H9 (cell line): Measurements from ENCODE around the gene FYN. TPM values are rescaled to one million over a fixed set of nuclear protein-coding genes. Genes with fewer than 3 reads are reported as not detected.
A peak's percentile ranks its signal among the peaks of the same experiment; 100 is the strongest.

ENCODE experiments used
- DNase-seq: peaks from one replicate; pipeline ENCODE4 v3.0.0-alpha.2; 2017
- H2AFZ ChIP-seq: one replicate; pipeline ENCODE4 v1.6.1; 2013; ENCODE audit warnings: mild to moderate bottlenecking, low read length, control low read depth, moderate library complexity
- H2AK5ac ChIP-seq: 2 replicates; pipeline ENCODE4 v1.6.1; 2013; ENCODE audit warnings: low read length, control low read depth, mixed read lengths; ENCODE audit not compliant: insufficient read length
- H2BK120ac ChIP-seq: one replicate; pipeline ENCODE4 v1.6.1; 2013; ENCODE audit warnings: low read depth, mild to moderate bottlenecking, low read length, control low read depth, inconsistent platforms; ENCODE audit not compliant: poor library complexity, severe bottlenecking
- H2BK12ac ChIP-seq: 2 replicates; pipeline ENCODE4 v1.6.1; 2013; ENCODE audit warnings: low read length, control low read depth, mixed read lengths, low read depth; ENCODE audit not compliant: insufficient read length
- H2BK15ac ChIP-seq: 2 replicates; pipeline ENCODE4 v1.6.1; 2013; ENCODE audit warnings: low read depth, low read length, control low read depth
- H2BK20ac ChIP-seq: one replicate; pipeline ENCODE4 v1.6.1; 2013; ENCODE audit warnings: low read depth, mild to moderate bottlenecking, low read length, control low read depth, inconsistent platforms; ENCODE audit not compliant: poor library complexity, severe bottlenecking
- H2BK5ac ChIP-seq: 2 replicates; pipeline ENCODE4 v1.6.1; 2013; ENCODE audit warnings: low read length, control low read depth, mixed read lengths; ENCODE audit not compliant: insufficient read length
- H3K14ac ChIP-seq: 2 replicates; pipeline ENCODE4 v1.6.1; 2013; ENCODE audit warnings: low read length, control low read depth; ENCODE audit not compliant: insufficient read depth
- H3K18ac ChIP-seq: 2 replicates; pipeline ENCODE4 v1.6.1; 2013; ENCODE audit warnings: low read depth, mild to moderate bottlenecking, mixed read lengths, low read length, control low read depth; ENCODE audit not compliant: insufficient read length
- H3K23ac ChIP-seq: 2 replicates; pipeline ENCODE4 v1.6.1; 2013; ENCODE audit warnings: low read length, control low read depth, mixed read lengths, low read depth; ENCODE audit not compliant: insufficient read length
- H3K23me2 ChIP-seq: 2 replicates; pipeline ENCODE4 v1.6.1; 2013; ENCODE audit warnings: low read depth, mild to moderate bottlenecking, mixed read lengths, low read length, control low read depth; ENCODE audit not compliant: insufficient read length, poor library complexity, severe bottlenecking
- H3K27ac ChIP-seq: 2 replicates; pipeline ENCODE4 v1.5.1; 2013; ENCODE audit warnings: low read length, control low read depth, mixed read lengths, low read depth; ENCODE audit not compliant: insufficient read length
- H3K27me3 ChIP-seq: 2 replicates; pipeline ENCODE4 v1.6.1; 2013; ENCODE audit warnings: low read length, control low read depth, inconsistent platforms; ENCODE audit not compliant: insufficient read depth
- H3K4ac ChIP-seq: 2 replicates; pipeline ENCODE4 v1.6.1; 2013; ENCODE audit warnings: low read depth, mild to moderate bottlenecking, control low read depth, inconsistent platforms, low read length, moderate library complexity
- H3K4me1 ChIP-seq: 2 replicates; pipeline ENCODE4 v1.6.1; 2013; ENCODE audit warnings: low read length, control low read depth, inconsistent platforms; ENCODE audit not compliant: insufficient read depth
- H3K4me2 ChIP-seq: 2 replicates; pipeline ENCODE4 v1.6.1; 2013; ENCODE audit warnings: low read length, control low read depth, mixed read lengths; ENCODE audit not compliant: insufficient read length, insufficient read depth
- H3K56ac ChIP-seq: 2 replicates; pipeline ENCODE4 v1.6.1; 2013; ENCODE audit warnings: low read depth, mild to moderate bottlenecking, mixed read lengths, low read length, control low read depth; ENCODE audit not compliant: insufficient read length
- H3K79me1 ChIP-seq: 2 replicates; pipeline ENCODE4 v1.6.1; 2013; ENCODE audit warnings: low read depth, mild to moderate bottlenecking, moderate library complexity, low read length, control low read depth, inconsistent platforms; ENCODE audit not compliant: insufficient read depth, poor library complexity, severe bottlenecking
- H3K79me2 ChIP-seq: 2 replicates; pipeline ENCODE4 v1.6.1; 2013; ENCODE audit warnings: low read length, control low read depth, inconsistent platforms; ENCODE audit not compliant: insufficient read depth
- H3K9ac ChIP-seq: 2 replicates; pipeline ENCODE4 v1.6.1; 2013; ENCODE audit warnings: low read length, control low read depth, mixed read lengths; ENCODE audit not compliant: insufficient read length; ENCODE audit errors: extremely low read depth
- H3K9me3 ChIP-seq: one replicate; pipeline ENCODE4 v1.6.1; 2013; ENCODE audit warnings: low read depth, low read length, inconsistent platforms; ENCODE audit not compliant: control insufficient read depth
- H3T11ph ChIP-seq: one replicate; pipeline ENCODE4 v1.6.1; 2013; ENCODE audit warnings: mild to moderate bottlenecking, low read length, control low read depth, inconsistent platforms
- H4K20me1 ChIP-seq: one replicate; pipeline ENCODE4 v1.6.1; 2013; ENCODE audit not compliant: control insufficient read depth, insufficient read length, insufficient read depth
- H4K5ac ChIP-seq: 2 replicates; pipeline ENCODE4 v1.6.1; 2013; ENCODE audit warnings: low read depth, mild to moderate bottlenecking, mixed read lengths, low read length, control low read depth; ENCODE audit not compliant: insufficient read length
- H4K8ac ChIP-seq: replicated peaks from 2 replicates; pipeline ENCODE4 v1.6.1; 2013; ENCODE audit warnings: low read length, control low read depth, mixed read lengths, low read depth; ENCODE audit not compliant: insufficient read length
- H4K91ac ChIP-seq: 2 replicates; pipeline ENCODE4 v1.6.1; 2013; ENCODE audit warnings: low read depth, mild to moderate bottlenecking, moderate library complexity, mixed read lengths, low read length, control low read depth; ENCODE audit not compliant: insufficient read length
- H3K27ac Mint-ChIP-seq, 3 experiments: 2 replicates in 2 of 3; 3 replicates in 1 of 3; pipeline ENCODE4 v1.8.0; 2020 to 2021; ENCODE audit warnings: mixed read lengths in 3 of 3, mild to moderate bottlenecking in 1 of 3, moderate library complexity in 1 of 3
- H3K27me3 Mint-ChIP-seq: 2 replicates; pipeline ENCODE4 v1.8.0; 2021; ENCODE audit warnings: low read depth, mild to moderate bottlenecking, moderate library complexity, mixed read lengths
- H3K36me3 Mint-ChIP-seq, 3 experiments: 2 replicates in 2 of 3; 3 replicates in 1 of 3; pipeline ENCODE4 v1.8.0; 2020 to 2021; ENCODE audit warnings: low read depth in 3 of 3, mixed read lengths in 3 of 3; ENCODE audit not compliant: insufficient read depth in 1 of 3
- H3K4me1 Mint-ChIP-seq, 2 experiments: 2 replicates each; pipeline ENCODE4 v1.8.0; 2020; ENCODE audit warnings: mixed read lengths in 2 of 2
- H3K4me3 Mint-ChIP-seq, 2 experiments: 2 replicates in 1 of 2; 3 replicates in 1 of 2; pipeline ENCODE4 v1.8.0; 2020 to 2021; ENCODE audit warnings: mild to moderate bottlenecking in 2 of 2, mixed read lengths in 2 of 2, moderate library complexity in 1 of 2
- H3K9me3 Mint-ChIP-seq, 2 experiments: 2 replicates in 1 of 2; 3 replicates in 1 of 2; pipeline ENCODE4 v1.8.0; 2020; ENCODE audit warnings: mild to moderate bottlenecking in 2 of 2, mixed read lengths in 2 of 2, moderate library complexity in 1 of 2
- CTCF ChIP-seq: fragments of 200-600 bp; sonication (generic); conservative IDR thresholded peaks from 3 replicates; pipeline ENCODE4 v1.8.0; 2021; ENCODE audit warnings: antibody characterized with exemption, mild to moderate bottlenecking
- WGBS: extraction: QIAGEN DNeasy Blood & Tissue Kit; methylation state at CpG from one replicate; pipeline ENCODE4 v1.1.7; 2013; ENCODE audit warnings: missing lambda C conversion rate, low lambda C conversion rate, mixed read lengths; ENCODE audit not compliant: insufficient read length; ENCODE audit errors: extremely low coverage; 5-methylcytosine and 5-hydroxymethylcytosine counted together
- total RNA-seq: library from RNA; stranded (reverse); gene quantifications from 2 replicates; pipeline ENCODE4 v1.2.1, GENCODE V29; 2021

FYN gene
- total RNA-seq, 1 experiment from 2014 or later: 64.8 TPM

- Histone ChIP-seq H3K4me1 (peaks cover 24% of the 10 kb centered on the region), H3K79me2 (no peaks in the 10 kb centered on the region), H2AFZ (no peak overlapping the region), H3K27me3 (no peaks in the 10 kb centered on the region), H2BK20ac (peak overlapping the region; percentile 60), H2BK5ac (no peak overlapping the region), H3K79me1 (no peaks in the 10 kb centered on the region), H3T11ph (peak overlapping the region; percentile 96), H3K18ac (peak overlapping the region; percentile 63), H3K56ac (no peak overlapping the region), H4K91ac (peak overlapping the region; percentile 58), H3K23ac (no peak overlapping the region), H2BK120ac (peak overlapping the region; percentile 72), H3K23me2 (no peaks in the 10 kb centered on the region), H2BK12ac (peak overlapping the region; percentile 84), H2BK15ac (no peak overlapping the region), H3K9ac (no peak overlapping the region), H4K20me1 (no peaks in the 10 kb centered on the region), H3K27ac (no peak overlapping the region), H2AK5ac (no peak overlapping the region), H4K8ac (peak overlapping the region; percentile 18), H3K14ac (no peak overlapping the region), H3K9me3 (no peaks in the 10 kb centered on the region), H3K4me2 (no peak overlapping the region), H3K4ac (peak overlapping the region; percentile 70), H4K5ac (no peak overlapping the region)
- WGBS: no CpG with 5 or more reads among the region's 7 CpGs
- Mint-ChIP-seq H3K4me1 (peaks cover 48 to 51% of the 10 kb centered on the region in 2 experiments), H3K36me3 (peaks cover 0 to 11% (median 3%) of the 10 kb centered on the region in 3 experiments; a peak in 3 of 7 replicates), H3K27me3 (no peaks in the 10 kb centered on the region), H3K9me3 (no peaks in the 10 kb centered on the region), H3K4me3 (no peak overlapping the region), H3K27ac (peak overlapping the region; percentile 32 to 99 (median 97); a peak in 4 of 7 replicates)
- no peak for TF ChIP-seq CTCF
- no peak for DNase-seq
Observed at GRCh38 chr6:111750153-111750552, 123.1 kb downstream of the FYN start.
